ENCODE measurements around the gene ADCY2. TPM values are rescaled to one million over a fixed set of nuclear protein-coding genes. Genes with fewer than 3 reads are reported as not detected.

The ADCY2 gene
- total RNA-seq, 1 experiment from 2014 or later: not detected

DNA sequence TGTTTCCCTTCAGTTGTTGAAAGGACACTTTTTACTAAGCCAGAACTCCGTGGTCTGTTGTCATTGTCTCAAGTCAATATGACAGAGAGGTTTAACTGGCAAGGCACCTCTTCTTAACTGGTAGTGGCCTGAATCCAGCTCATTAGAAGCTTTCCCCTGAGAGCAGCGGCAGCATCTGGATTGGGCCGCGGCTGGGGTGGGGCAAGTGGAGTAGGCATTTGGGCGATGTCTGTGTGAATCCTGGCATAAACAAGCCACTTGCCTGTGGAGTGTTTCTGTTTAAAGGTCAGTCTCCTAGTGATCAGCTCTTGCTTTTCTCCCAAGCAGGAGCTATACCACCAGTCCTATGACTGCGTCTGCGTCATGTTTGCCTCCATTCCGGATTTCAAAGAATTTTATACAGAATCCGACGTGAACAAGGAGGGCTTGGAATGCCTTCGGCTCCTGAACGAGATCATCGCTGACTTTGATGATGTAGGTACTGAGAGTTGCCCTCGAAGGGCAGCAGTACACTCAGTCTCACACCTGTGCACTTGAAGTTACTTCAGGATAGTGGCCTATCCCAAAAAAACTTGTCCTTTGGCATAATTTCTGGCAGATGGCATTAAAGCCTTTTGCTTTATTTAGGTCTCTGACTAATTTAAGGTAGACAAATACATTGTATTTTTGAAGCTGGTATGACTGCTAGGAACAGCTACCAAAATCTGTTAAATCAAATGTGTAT is 406.1 kb downstream of the ADCY2 start:
- BruUV-seq (replicated peaks): no TSS peak
- intact Hi-C loops (cut with micrococcal nuclease; ENCODE audit: unreplicated experiment): no loop called here
- Mint-ChIP-seq H3K4me3 (ENCODE audit: low read depth, unreplicated experiment) (no peak overlapping the region), H3K4me1 (ENCODE audit: low read depth, unreplicated experiment) (no peaks in the 10 kb centered on the region), H3K27ac (ENCODE audit: unreplicated experiment) (no peak overlapping the region), H3K27me3 (ENCODE audit: unreplicated experiment) (peaks cover 13% of the 10 kb centered on the region), H3K36me3 (ENCODE audit: insufficient read depth, unreplicated experiment) (no peaks in the 10 kb centered on the region), H3K9me3 (ENCODE audit: low read depth, unreplicated experiment) (no peaks in the 10 kb centered on the region)
- CTCF ChIA-PET: no interaction called here
- DNase-seq: no peak
- TF ChIP-seq, protein P1, sequence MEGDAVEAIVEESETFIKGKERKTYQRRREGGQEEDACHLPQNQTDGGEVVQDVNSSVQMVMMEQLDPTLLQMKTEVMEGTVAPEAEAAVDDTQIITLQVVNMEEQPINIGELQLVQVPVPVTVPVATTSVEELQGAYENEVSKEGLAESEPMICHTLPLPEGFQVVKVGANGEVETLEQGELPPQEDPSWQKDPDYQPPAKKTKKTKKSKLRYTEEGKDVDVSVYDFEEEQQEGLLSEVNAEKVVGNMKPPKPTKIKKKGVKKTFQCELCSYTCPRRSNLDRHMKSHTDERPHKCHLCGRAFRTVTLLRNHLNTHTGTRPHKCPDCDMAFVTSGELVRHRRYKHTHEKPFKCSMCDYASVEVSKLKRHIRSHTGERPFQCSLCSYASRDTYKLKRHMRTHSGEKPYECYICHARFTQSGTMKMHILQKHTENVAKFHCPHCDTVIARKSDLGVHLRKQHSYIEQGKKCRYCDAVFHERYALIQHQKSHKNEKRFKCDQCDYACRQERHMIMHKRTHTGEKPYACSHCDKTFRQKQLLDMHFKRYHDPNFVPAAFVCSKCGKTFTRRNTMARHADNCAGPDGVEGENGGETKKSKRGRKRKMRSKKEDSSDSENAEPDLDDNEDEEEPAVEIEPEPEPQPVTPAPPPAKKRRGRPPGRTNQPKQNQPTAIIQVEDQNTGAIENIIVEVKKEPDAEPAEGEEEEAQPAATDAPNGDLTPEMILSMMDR (IDR thresholded peaks at IDR 0.05; ENCODE audit: unreplicated experiment): no peak

DNA sequence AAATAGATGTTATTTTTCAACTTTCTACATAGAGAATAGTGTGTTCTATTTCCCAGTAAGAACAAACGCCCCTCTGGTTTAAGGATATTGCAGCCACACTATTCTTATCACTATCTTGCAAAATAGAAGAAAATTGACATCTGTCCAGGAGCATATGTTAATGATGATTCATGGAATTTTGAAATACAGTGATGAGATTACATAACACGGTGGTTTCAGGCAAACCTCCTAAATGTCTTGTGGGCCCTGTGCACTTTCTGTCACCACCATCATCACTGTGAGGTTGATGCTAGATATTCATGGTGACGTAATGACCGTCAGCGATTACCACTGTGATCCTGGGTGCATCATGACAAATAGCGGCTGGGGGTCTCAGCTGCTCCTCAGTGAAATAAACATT is 406.9 kb downstream of the ADCY2 start:
- peaks cover 5% of the 10 kb centered on the region for H3K27me3 Mint-ChIP-seq (ENCODE audit: unreplicated experiment)
- BruUV-seq (replicated peaks): no TSS peak
- intact Hi-C loops (cut with micrococcal nuclease; ENCODE audit: unreplicated experiment): no loop called here
- CTCF ChIA-PET: no interaction called here
- TF ChIP-seq, protein P1 (IDR thresholded peaks at IDR 0.05; ENCODE audit: unreplicated experiment): no peak
- H3K36me3 Mint-ChIP-seq (ENCODE audit: insufficient read depth, unreplicated experiment): no peaks in the 10 kb centered on the region
- no peaks in the 10 kb centered on the region for H3K9me3 Mint-ChIP-seq (ENCODE audit: low read depth, unreplicated experiment)
- no peak overlapping the region for H3K27ac Mint-ChIP-seq (ENCODE audit: unreplicated experiment)
- no peaks in the 10 kb centered on the region for H3K4me1 Mint-ChIP-seq (ENCODE audit: low read depth, unreplicated experiment)
- DNase-seq: no peak
- H3K4me3 Mint-ChIP-seq (ENCODE audit: low read depth, unreplicated experiment): no peak overlapping the region

DNA sequence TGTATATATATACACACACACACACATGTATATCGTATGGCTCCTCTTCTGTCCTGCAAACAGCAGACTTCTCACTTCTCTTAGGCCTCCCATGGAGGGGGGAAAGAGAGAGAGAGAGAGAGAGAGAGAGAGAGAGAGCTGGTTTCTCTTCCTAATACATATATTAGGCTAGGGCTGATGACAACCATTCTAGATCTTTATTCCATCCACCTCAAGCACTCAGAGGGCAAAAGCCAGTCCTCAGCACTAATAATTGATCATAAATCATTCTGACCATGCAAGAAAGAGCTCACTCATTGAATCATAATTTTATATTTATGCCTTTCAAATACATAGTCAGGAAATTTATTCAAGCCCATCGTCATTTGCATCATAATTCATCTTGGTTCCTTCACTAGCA is 408.0 kb downstream of the ADCY2 start:
- CTCF ChIA-PET: no interaction called here
- TF ChIP-seq, protein P1 (IDR thresholded peaks at IDR 0.05; ENCODE audit: unreplicated experiment): no peak
- intact Hi-C loops (cut with micrococcal nuclease; ENCODE audit: unreplicated experiment): no loop called here
- H3K27ac Mint-ChIP-seq (ENCODE audit: unreplicated experiment): no peak overlapping the region
- H3K4me1 Mint-ChIP-seq (ENCODE audit: low read depth, unreplicated experiment): no peaks in the 10 kb centered on the region
- H3K27me3 Mint-ChIP-seq (ENCODE audit: unreplicated experiment): no peaks in the 10 kb centered on the region
- no peak for DNase-seq
- H3K36me3 Mint-ChIP-seq (ENCODE audit: insufficient read depth, unreplicated experiment): no peaks in the 10 kb centered on the region
- H3K4me3 Mint-ChIP-seq (ENCODE audit: low read depth, unreplicated experiment): no peak overlapping the region
- no peaks in the 10 kb centered on the region for H3K9me3 Mint-ChIP-seq (ENCODE audit: low read depth, unreplicated experiment)
- no TSS peak for BruUV-seq (replicated peaks)

DNA sequence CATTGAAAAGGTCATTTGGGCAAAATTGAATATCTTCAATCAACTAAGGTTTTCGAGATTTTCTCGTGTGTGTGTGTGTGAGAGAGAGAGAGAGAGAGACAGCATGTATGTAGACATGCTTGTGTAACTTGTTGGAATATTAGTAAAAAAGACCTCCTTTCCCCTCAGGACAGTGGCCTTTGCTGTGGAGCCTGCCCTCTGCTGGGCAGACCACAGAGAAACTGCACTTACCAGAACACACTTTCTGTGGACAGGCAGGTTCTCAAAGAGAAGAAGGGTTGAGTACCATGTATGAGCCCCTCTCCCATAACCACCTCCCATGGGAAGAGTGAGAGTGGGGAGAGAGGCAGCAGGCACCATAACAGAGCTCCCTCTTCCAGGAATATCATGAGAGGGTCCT is 409.4 kb downstream of the ADCY2 start:
- Mint-ChIP-seq H3K9me3 (ENCODE audit: low read depth, unreplicated experiment) (no peaks in the 10 kb centered on the region), H3K27ac (ENCODE audit: unreplicated experiment) (no peak overlapping the region), H3K36me3 (ENCODE audit: insufficient read depth, unreplicated experiment) (no peaks in the 10 kb centered on the region), H3K4me3 (ENCODE audit: low read depth, unreplicated experiment) (no peak overlapping the region), H3K4me1 (ENCODE audit: low read depth, unreplicated experiment) (no peaks in the 10 kb centered on the region), H3K27me3 (ENCODE audit: unreplicated experiment) (peaks cover 5% of the 10 kb centered on the region)
- DNase-seq: no peak
- TF ChIP-seq, protein P1 (IDR thresholded peaks at IDR 0.05; ENCODE audit: unreplicated experiment): no peak
- no TSS peak for BruUV-seq (replicated peaks)
- CTCF ChIA-PET: no interaction called here
- intact Hi-C loops (cut with micrococcal nuclease; ENCODE audit: unreplicated experiment): no loop called here
